ENCODE measurements around the gene GLP1R. TPM values are rescaled to one million over a fixed set of nuclear protein-coding genes. Genes with fewer than 3 reads are reported as not detected.

Gene GLP1R
- total RNA-seq, 1 donor from 2014 or later, result not detected

DNA sequence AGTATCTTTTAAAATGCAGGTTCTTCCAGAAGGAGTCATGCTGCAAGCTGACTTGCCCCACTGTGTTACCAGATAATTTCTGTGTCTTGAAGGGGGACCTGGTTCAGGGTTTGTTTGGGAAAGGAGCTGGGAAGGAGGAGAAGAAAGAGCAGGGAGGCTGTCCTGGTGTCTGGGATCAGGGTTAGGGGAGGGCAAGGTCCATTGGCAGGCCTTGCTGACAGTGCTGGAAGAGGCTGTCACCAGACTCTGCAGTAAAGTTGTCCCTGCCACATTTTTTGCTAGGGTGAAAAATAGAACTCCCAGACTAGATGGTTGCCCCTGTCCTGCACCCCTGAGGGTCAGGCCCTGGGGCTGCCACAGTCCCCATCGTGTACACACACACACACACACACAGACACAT, 14.9 kb downstream of the GLP1R start:
- no peak for DNase-seq

GRCh38 chr6:39065561-39065960, 17.0 kb downstream of the GLP1R start:
- DNase-seq, result no peak

DNA sequence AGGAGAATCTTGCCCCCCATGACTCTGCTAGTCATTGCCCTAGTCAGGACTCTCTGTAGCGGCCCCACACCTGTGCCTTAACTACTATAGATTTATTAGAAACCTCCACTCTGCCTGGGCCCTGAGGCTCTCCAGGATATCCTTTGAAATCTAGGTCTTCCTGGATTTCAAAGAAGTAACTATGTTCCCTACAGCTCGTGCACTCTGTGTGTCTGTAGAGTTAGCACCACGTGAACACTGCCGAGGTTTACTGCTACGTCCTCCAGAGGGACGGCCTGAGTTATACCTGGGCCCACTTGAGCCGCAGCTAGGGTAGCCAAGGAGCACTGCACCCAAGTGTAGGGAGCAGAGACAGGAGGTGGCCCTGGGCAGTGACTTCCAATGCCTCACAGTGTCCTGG, 19.8 kb downstream of the GLP1R start:
- no peak for DNase-seq

- DNase-seq, result no peak
These were observed 24.2 kb downstream of the GLP1R start for GRCh38 chr6:39072830-39073229.

DNA sequence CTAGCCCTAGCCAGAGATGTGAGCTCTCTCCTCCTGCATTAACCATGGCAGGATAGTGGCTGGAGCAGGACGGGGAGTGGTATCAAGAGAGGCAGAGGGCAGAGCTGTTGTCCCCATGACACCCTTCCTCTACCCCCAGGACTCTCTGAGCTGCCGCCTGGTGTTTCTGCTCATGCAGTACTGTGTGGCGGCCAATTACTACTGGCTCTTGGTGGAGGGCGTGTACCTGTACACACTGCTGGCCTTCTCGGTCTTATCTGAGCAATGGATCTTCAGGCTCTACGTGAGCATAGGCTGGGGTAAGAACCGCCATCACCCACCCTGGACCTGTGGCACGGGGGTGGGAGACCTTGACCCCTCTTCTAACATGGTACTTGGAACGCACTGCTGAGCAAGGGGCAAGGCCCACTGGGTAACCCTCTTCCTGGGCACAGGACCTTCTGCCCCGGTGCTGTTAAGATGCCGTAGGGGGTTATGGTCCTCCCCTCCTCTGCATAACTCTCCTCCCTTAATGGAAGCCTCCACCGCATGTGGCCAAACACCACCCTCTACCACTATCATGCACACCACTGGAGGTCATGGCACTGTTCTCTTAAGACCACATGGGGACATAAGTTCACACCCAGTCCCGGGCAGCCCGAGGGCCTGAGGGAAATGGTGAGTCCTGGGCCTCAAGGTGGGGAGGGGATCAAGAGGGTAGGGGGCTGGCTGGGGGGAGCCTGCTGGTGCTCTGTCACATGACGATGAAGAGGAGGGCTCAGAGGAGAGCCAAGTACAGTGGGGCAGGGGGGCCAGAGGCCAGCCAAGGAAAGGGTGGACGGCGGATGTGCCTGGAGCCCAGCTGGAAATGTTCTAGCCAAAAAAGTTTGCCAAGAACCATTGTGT, 25.1 kb downstream of the GLP1R start:
- no peak for DNase-seq

DNA sequence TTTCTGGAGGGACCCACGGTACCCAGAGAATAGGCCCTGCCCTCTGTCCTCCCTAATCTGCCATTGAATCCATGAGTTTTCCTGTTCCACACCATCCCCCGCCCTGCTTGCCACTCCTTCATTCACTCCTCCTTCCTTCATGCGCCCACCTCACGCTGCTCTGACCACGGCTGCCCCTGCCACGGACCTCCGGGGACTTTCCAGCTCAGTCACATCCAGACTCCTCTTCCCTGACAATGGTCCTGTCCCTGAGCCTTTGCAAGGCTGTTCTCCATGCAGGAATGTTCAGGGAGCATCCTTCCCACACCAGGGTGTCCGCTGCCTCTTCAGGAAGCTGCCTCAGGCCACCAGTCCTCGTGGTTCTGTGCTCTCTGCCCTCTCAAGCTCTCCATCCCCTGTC, 25.9 kb downstream of the GLP1R start:
- DNase-seq, result no peak

GRCh38 chr6:39075010-39075686, 26.6 kb downstream of the GLP1R start:
- no peak for DNase-seq

DNA sequence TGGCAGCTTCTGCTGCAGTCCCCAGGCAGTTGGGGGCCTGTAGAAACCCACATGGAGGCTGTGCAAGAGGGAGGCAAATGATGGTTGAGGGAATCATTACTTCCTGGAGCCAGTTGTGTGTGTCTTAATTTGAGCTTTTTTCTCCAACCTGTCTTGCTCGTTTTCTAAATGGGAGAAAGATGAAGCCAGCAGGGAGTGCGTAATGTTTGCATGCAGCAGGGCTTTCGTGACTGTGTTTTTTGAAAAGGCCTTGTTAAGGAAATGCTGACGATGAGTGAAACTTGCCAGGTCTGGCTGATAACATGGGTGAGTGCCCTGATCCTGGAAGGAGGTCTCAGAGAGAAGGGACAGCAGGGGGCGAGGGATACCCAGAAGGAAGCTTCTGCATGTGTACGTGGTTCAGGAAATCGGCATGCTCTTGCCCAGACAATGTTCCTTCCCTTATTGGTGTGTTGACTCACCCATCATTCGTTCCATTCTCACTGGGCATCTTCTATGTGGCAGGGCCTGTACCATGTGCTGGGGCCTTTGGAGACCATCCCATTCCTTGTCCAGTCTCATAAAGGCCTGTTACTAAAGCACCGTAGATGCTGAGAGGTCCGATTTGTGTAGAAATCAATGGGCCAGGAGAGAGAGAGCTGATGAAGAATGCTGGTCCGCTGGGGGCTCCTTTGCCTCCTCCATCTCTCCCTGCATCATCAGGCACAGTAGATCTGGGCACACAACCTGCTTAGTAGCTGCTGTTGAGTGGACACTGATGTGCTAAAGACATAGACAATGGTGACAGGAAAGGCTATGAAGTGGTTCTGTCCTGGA, 27.4 kb downstream of the GLP1R start:
- DNase-seq, result no peak

DNA sequence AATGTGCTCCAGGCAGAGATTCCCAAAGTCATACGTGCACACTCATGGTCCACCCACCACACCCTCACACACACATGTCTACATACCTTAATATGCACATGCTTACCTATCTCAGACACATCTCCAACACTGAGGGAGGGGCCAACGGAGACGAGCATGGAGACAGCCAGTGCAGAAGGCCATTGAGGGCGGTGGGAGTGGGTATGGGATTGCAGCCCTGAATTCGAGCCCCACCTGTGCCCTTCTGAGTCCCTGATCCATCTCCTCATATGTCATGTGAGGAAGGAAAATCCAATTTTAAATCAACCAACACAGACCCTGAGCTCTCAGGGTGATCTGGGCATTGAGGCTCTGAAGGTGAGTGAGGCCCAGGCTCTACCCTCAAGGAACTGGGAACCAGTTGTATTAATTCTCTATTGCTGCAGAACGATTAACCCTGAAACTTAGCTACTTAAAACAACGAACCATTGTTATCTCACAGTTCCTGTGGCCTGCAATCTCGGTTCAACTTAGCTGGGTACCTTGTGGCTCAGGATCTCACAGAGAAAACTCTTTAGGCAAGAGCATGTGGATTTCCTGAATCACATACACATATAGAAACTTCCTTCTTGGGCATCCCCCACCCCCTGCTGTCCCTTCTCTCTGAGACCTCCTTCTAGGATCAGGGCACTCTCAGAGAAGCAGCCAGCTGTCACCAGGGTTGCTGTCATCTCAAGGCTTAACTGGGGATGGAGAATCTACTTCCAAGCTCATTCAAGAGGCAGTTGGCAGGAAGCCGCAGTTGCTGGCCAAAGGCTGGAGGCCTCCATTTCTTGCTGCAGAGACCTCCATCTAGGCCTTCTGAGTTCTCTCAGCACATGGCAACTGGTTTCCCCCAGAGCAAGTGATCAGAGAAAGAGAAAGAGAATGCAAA, 28.3 kb downstream of the GLP1R start:
- no peak for DNase-seq

- DNase-seq, result no peak
These were observed 29.5 kb downstream of the GLP1R start for GRCh38 chr6:39077882-39078594.

GRCh38 chr6:39078695-39079094, 30.1 kb downstream of the GLP1R start:
- DNase-seq, result no peak

GRCh38 chr6:39079197-39080125, 30.9 kb downstream of the GLP1R start:
- no peak for DNase-seq

GRCh38 chr6:39080246-39080875, 31.8 kb downstream of the GLP1R start:
- DNase-seq, result no peak

DNA sequence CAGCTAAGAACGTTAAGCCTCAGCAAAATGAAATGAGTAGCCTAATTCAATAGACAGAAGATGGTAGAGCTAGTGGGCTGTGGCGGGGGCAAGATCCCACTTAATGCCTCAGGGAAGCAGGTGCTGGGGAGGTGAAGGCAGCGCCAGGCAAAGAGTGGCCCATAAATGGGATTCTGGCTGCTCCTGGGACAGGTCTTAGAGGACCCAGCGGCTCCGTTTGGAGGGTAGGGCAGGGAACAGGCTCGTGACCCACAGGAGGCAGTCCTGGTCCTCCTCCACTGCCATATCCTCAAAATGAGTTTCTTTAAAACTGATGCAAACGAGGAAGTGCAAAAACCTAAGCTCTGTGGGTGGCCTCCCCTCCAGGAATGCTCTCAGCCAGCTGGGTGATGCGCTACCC, 33.7 kb downstream of the GLP1R start:
- DNase-seq, result no peak

DNA sequence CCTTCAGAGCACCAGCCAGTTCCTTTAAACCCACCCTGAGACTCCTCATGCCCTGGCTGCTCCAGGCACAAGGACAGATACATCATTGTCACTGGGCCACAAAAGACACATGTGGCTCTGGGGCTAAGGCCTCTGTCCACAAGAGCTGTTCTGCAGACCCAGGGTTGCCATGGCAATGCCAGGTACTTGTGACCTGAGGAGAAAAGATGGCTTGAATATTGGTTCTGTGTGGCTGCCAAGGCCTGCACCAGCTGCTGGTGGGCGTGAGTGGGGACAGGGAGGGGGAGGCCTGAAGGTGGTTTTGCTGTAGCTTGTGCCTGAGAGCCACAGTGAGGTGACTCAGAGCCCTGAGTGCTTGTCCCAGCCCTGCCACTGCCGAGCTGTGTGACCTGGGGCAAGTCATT, 34.7 kb downstream of the GLP1R start:
- no peak for DNase-seq

- no peak for DNase-seq
These were observed 35.9 kb downstream of the GLP1R start for GRCh38 chr6:39084506-39084905.

DNA sequence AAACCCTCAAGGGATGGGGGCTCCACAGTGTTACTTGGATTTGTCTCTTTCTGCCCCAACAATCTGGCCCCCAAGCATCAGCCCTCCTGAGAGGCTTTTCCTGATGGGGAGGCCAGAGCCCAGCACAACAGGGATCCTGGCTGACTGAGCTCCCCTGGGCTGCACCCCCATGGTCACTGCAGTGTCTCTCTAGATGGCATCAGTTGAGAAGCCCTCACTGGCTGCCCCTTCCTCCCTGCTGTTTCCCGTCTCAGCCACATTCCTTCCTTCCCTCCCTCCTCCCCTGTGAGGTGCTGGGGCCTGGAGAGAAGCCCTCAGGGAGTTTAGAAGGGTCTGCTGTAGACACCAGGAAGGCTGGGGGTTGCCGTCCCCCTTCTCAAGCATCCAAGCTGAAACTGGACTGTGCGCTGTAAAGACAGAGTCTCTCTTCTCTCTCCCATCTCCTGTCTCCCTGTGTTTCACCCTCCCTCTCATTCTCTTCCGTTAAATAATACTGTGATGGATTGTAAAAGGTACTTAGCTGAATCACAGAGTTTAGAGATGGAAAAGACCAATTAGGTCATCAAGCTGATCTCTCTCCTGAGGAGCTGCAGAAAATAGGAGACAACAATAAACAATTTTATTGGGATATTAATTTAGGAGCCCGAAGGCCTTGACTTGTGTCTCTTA, 36.7 kb downstream of the GLP1R start:
- no peak for DNase-seq

- no peak for DNase-seq
These were observed 37.7 kb downstream of the GLP1R start for GRCh38 chr6:39086294-39086693.

- no peak for DNase-seq
These were observed 38.1 kb downstream of the GLP1R start for GRCh38 chr6:39086711-39087110.
